CD14-positive monocyte (primary cell): ENCODE measurements around the gene RGS14. TPM values are rescaled to one million over a fixed set of nuclear protein-coding genes. Genes with fewer than 3 reads are reported as not detected.
"Not testable (repeated sequence)": the region's sequence is repeated elsewhere in the genome, so short reads cannot be mapped to it uniquely, and the experiment has no call there.

Experiments
- DNase-seq, 3 donors: peaks; one replicate each; pipeline ENCODE4 v3.0.0-alpha.2; 2011 to 2022
- H2AFZ ChIP-seq: 2 replicates; pipeline ENCODE4 v1.6.0; 2012; ENCODE audit warnings: mild to moderate bottlenecking, low read depth, low read length, inconsistent platforms; ENCODE audit not compliant: insufficient read depth, poor library complexity, severe bottlenecking
- H3K27ac ChIP-seq, 2 donors: 1 replicate in 1 of 2; 2 replicates in 1 of 2; pipeline ENCODE4 v1.5.1; 2012 to 2013; ENCODE audit warnings: low read length in 2 of 2, control low read depth in 1 of 2, inconsistent platforms in 1 of 2, low read depth in 1 of 2, mild to moderate bottlenecking in 1 of 2
- H3K27me3 ChIP-seq, 2 donors: one replicate each; pipeline versions ENCODE4 v1.6.0 to v1.6.1; 2011 to 2013; ENCODE audit warnings: low read length in 2 of 2; ENCODE audit not compliant: control insufficient read depth in 2 of 2, insufficient read depth in 2 of 2
- H3K36me3 ChIP-seq, 2 donors: replicated peaks in 1 of 2; 1 replicate in 1 of 2; 2 replicates in 1 of 2; pipeline versions ENCODE4 v1.5.1 to v1.6.1; 2012 to 2013; ENCODE audit warnings: low read length in 2 of 2, control low read depth in 1 of 2, inconsistent platforms in 1 of 2, mild to moderate bottlenecking in 1 of 2; ENCODE audit not compliant: insufficient read depth in 2 of 2, control insufficient read depth in 1 of 2
- H3K4me1 ChIP-seq, 2 donors: 1 replicate in 1 of 2; 2 replicates in 1 of 2; pipeline versions ENCODE4 v1.5.1 to v1.6.1; 2012 to 2013; ENCODE audit warnings: low read length in 2 of 2, control low read depth in 1 of 2, inconsistent platforms in 1 of 2, mild to moderate bottlenecking in 1 of 2, moderate library complexity in 1 of 2; ENCODE audit not compliant: insufficient read depth in 2 of 2, control insufficient read depth in 1 of 2
- H3K4me2 ChIP-seq: replicated peaks from 2 replicates; pipeline ENCODE3; 2012; ENCODE audit warnings: low read length, moderate library complexity, mild to moderate bottlenecking; ENCODE audit not compliant: poor library complexity, severe bottlenecking; ENCODE audit errors: extremely low read depth
- H3K4me3 ChIP-seq, 3 experiments: fragments of 200-600 bp in 1 of 3; sonication (generic) in 1 of 3; replicated peaks in 1 of 3; 1 replicate in 2 of 3; 2 replicates in 1 of 3; pipeline ENCODE4 v1.5.1; 2011 to 2013; ENCODE audit warnings: low read length in 3 of 3, mild to moderate bottlenecking in 3 of 3, control low read depth in 2 of 3, low read depth in 2 of 3, inconsistent platforms in 1 of 3, moderate library complexity in 1 of 3
- H3K79me2 ChIP-seq: 2 replicates; pipeline ENCODE4 v1.6.0; 2012; ENCODE audit warnings: mild to moderate bottlenecking, control low read depth, inconsistent platforms, low read length, moderate library complexity; ENCODE audit not compliant: insufficient read depth
- H3K9ac ChIP-seq: 2 replicates; pipeline ENCODE4 v1.6.0; 2017; ENCODE audit warnings: low read length, mild to moderate bottlenecking; ENCODE audit not compliant: insufficient read depth, poor library complexity, severe bottlenecking
- H3K9me3 ChIP-seq, 2 donors: replicated peaks in 1 of 2; 1 replicate in 1 of 2; 2 replicates in 1 of 2; pipeline versions ENCODE4 v1.5.1 to v1.6.1; 2012 to 2013; ENCODE audit warnings: low read length in 2 of 2, control low read depth in 1 of 2; ENCODE audit not compliant: control insufficient read depth in 1 of 2, insufficient read depth in 1 of 2
- H4K20me1 ChIP-seq: 2 replicates; pipeline ENCODE4 v1.6.0; 2012; ENCODE audit warnings: mild to moderate bottlenecking, low read length, control low read depth, moderate library complexity; ENCODE audit not compliant: insufficient read depth
- H3K27ac Mint-ChIP-seq, 7 donors: one replicate each; pipeline ENCODE4 v1.8.0; 2020; ENCODE audit warnings: mild to moderate bottlenecking in 7 of 7, mixed read lengths in 7 of 7, moderate library complexity in 6 of 7, inconsistent platforms in 2 of 7
- H3K27me3 Mint-ChIP-seq, 3 donors: one replicate each; pipeline ENCODE4 v1.8.0; 2021 to 2022; ENCODE audit warnings: low read depth in 3 of 3, mild to moderate bottlenecking in 3 of 3, mixed read lengths in 3 of 3, moderate library complexity in 3 of 3, inconsistent platforms in 1 of 3
- H3K36me3 Mint-ChIP-seq, 2 donors: one replicate each; pipeline ENCODE4 v1.8.0; 2020; ENCODE audit warnings: mixed read lengths in 2 of 2, inconsistent platforms in 1 of 2, mild to moderate bottlenecking in 1 of 2
- H3K4me1 Mint-ChIP-seq: one replicate; pipeline ENCODE4 v1.8.0; 2020; ENCODE audit warnings: mild to moderate bottlenecking, mixed read lengths
- H3K4me3 Mint-ChIP-seq, 2 donors: one replicate each; pipeline ENCODE4 v1.8.0; 2020; ENCODE audit warnings: mild to moderate bottlenecking in 2 of 2, mixed read lengths in 2 of 2, moderate library complexity in 1 of 2
- H3K9me3 Mint-ChIP-seq, 7 donors: one replicate each; pipeline ENCODE4 v1.8.0; 2020 to 2022; ENCODE audit warnings: mixed read lengths in 7 of 7, mild to moderate bottlenecking in 6 of 7, moderate library complexity in 6 of 7, inconsistent platforms in 2 of 7
- WGBS: methylation state at CpG from one replicate; pipeline ENCODE4 v1.1.5; 2013; ENCODE audit warnings: missing lambda C conversion rate; ENCODE audit not compliant: insufficient coverage; 5-methylcytosine and 5-hydroxymethylcytosine counted together
- intact Hi-C, 2 donors: fragments of 100-400 bp; cut with micrococcal nuclease; formaldehyde crosslinking; loops; one replicate each; pipeline versions ENCODE4 v1.15.0 to v1.15.1; 2023
- polyA plus RNA-seq, 3 donors: library from polyadenylated mRNA; depleted of rRNA in 1 of 3; unstranded in 2 of 3; stranded (reverse) in 1 of 3; fragments of 300-500 nt in 2 of 3; fragments of >200 nt in 1 of 3; fragmentation: Illumina TruSeq in 2 of 3; gene quantifications; 1 replicate in 2 of 3; 2 replicates in 1 of 3; pipeline ENCODE4 v1.2.3, GENCODE V29; 2012 to 2021
- TF ChIP-seq, protein P1 (sequence below): fragments of 200-600 bp; IDR thresholded peaks from one replicate; pipeline ENCODE4 v1.8.0; 2022; ENCODE audit warnings: antibody characterized with exemption, mild to moderate bottlenecking

Gene RGS14
- polyA plus RNA-seq, 3 donors: 35.4 to 186 (median 43.5) TPM

DNA sequence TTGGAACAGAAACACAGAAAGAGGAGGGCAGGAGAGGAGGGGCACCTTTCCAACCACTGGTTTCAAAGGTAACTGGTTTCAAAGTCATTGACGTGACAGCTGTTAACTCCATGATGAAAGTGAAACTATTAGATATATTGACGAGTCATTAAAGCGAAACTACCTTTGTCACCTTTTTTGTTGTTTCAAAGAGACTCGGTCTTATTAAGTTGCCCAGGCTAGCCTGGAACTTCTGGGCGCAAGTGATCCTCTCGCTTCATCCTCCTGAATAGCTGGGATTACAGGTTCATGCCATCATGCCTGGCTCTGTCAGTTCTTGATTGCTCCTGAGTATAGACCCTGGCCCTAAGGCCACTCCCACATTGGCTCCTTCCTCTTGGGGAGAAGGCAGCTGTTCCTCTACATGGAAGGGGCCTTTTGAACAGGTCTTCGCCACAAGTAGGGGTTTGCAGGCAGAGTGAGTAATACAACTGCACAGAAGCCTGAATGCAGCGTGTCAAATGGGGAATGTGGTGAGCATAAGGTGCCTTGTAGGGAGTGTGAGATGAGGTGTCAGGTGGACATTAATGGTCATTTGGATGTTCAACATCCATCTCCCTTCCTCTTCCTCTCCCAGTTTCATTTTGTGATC lies 55.0 kb downstream of the RGS14 start:
- Histone ChIP-seq H3K27me3 (no peaks in the 10 kb centered on the region), H4K20me1 (no peaks in the 10 kb centered on the region), H3K9me3 (no peaks in the 10 kb centered on the region), H3K9ac (no peak overlapping the region), H2AFZ (no peak overlapping the region), H3K36me3 (no peaks in the 10 kb centered on the region), H3K27ac (no peak overlapping the region), H3K4me1 (peaks cover 38 to 52% of the 10 kb centered on the region in 2 donors), H3K79me2 (no peaks in the 10 kb centered on the region), H3K4me3 (no peak overlapping the region), H3K4me2 (peak overlapping the region; percentile 7)
- Mint-ChIP-seq H3K9me3 (peaks cover 0 to 3% (median 0%) of the 10 kb centered on the region in 7 donors), H3K4me1 (peaks cover 46% of the 10 kb centered on the region), H3K36me3 (peaks cover 0 to 4% of the 10 kb centered on the region in 2 donors), H3K4me3 (peak overlapping the region in 1 of 2 donors; percentile 64), H3K27ac (peak overlapping the region in 5 of 7 donors; percentile 49 to 81 (median 56)), H3K27me3 (peaks cover 1 to 8% (median 5%) of the 10 kb centered on the region in 3 donors)
- DNase-seq: peak in 2 of 3 donors; percentile 41 to 51
- 81% methylated on average over 7 of the region's 8 CpGs for WGBS
- TF ChIP-seq, protein P1, sequence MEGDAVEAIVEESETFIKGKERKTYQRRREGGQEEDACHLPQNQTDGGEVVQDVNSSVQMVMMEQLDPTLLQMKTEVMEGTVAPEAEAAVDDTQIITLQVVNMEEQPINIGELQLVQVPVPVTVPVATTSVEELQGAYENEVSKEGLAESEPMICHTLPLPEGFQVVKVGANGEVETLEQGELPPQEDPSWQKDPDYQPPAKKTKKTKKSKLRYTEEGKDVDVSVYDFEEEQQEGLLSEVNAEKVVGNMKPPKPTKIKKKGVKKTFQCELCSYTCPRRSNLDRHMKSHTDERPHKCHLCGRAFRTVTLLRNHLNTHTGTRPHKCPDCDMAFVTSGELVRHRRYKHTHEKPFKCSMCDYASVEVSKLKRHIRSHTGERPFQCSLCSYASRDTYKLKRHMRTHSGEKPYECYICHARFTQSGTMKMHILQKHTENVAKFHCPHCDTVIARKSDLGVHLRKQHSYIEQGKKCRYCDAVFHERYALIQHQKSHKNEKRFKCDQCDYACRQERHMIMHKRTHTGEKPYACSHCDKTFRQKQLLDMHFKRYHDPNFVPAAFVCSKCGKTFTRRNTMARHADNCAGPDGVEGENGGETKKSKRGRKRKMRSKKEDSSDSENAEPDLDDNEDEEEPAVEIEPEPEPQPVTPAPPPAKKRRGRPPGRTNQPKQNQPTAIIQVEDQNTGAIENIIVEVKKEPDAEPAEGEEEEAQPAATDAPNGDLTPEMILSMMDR: no peak
- intact Hi-C loops: no loop called here

DNA sequence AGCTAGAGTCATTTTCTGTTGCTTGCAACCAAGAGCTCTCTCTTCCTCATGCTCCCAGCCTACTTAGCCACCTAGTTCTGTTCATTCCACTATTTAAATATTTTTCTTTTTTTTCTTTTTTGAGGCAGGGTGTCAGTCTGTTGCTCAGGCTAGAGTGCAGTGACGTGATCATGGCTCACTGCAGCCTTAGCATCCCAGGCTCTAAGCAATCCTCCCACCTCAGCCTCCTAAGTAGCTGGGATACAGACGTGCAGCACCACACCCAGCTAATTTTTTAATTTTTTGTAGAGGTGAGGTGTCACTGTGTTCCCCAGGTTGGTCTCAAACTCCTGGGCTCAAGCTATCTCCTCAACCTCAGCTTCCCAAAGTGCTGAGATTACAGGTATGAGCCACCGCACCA lies 56.8 kb downstream of the RGS14 start:
- Mint-ChIP-seq H3K27me3 (peaks cover 0 to 3% (median 1%) of the 10 kb centered on the region in 3 donors), H3K4me1 (peaks cover 50% of the 10 kb centered on the region), H3K9me3 (peaks cover 0 to 1% (median 0%) of the 10 kb centered on the region in 7 donors), H3K4me3 (no peak overlapping the region), H3K36me3 (peaks cover 0 to 2% of the 10 kb centered on the region in 2 donors), H3K27ac (peak overlapping the region in 5 of 7 donors; percentile 26 to 100 (median 99))
- Histone ChIP-seq H2AFZ (no peak overlapping the region), H3K4me1 (peaks cover 46 to 63% of the 10 kb centered on the region in 2 donors), H3K4me2 (no peak overlapping the region), H3K27ac (no peak overlapping the region), H3K27me3 (no peaks in the 10 kb centered on the region), H3K4me3 (no peak overlapping the region), H3K79me2 (no peaks in the 10 kb centered on the region), H3K9ac (no peak overlapping the region), H3K9me3 (no peaks in the 10 kb centered on the region), H3K36me3 (no peaks in the 10 kb centered on the region), H4K20me1 (no peaks in the 10 kb centered on the region)
- DNase-seq: no peak
- no CpG with 5 or more reads among the region's 3 CpGs for WGBS
- TF ChIP-seq, protein P1: no peak
- intact Hi-C loops: no loop called here

DNA sequence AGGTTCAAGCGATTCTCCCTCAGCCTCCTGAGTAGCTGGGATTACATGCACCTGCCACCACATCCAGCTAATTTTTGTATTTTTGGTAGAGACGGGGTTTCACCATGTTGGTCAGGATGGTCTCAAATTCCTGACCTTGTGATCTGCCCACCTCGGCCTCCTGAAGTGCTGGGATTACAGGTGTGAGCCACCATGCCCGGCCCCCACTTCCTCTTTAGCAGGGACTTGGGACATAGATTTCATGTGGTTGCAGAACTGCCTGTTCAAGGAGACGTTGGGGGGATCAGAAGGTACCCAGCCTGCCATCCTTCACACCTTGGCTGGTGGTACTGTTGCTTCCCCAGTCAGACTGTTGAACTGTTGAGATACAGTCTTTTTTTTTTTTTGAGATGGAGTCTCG lies 59.4 kb downstream of the RGS14 start:
- DNase-seq: peak in 1 of 3 donors; percentile 37
- Histone ChIP-seq H3K9ac (peak overlapping the region; percentile 61), H3K4me2 (peak overlapping the region; percentile 32), H3K27ac (peak overlapping the region; percentile 76 to 87), H3K4me3 (peak overlapping the region in 1 of 3 experiments; percentile 1), H3K4me1 (peaks cover 48 to 67% of the 10 kb centered on the region in 2 donors)
- peaks cover 63% of the 10 kb centered on the region for H3K4me1 Mint-ChIP-seq
- H2AFZ ChIP-seq, H3K9me3 ChIP-seq, H4K20me1 ChIP-seq, H3K79me2 ChIP-seq, H3K27me3 ChIP-seq, H3K36me3 Mint-ChIP-seq, H3K27me3 Mint-ChIP-seq, intact Hi-C loops, H3K36me3 ChIP-seq, H3K9me3 Mint-ChIP-seq: not testable (repeated sequence)
- WGBS: 11% methylated on average over 1 of the region's 6 CpGs
- peak overlapping the region; percentile 97 to 100 (median 99) for H3K27ac Mint-ChIP-seq
- peak overlapping the region in 1 of 2 donors; percentile 15 for H3K4me3 Mint-ChIP-seq
